ENCODE results near the gene ST8SIA1. TPM values are rescaled to one million over a fixed set of nuclear protein-coding genes. Genes with fewer than 3 reads are reported as not detected.
"Not testable (repeated sequence)": the region's sequence is repeated elsewhere in the genome, so short reads cannot be mapped to it uniquely, and the experiment has no call there.

ST8SIA1 gene
- total RNA-seq, 1 donor: 2.6 TPM

GRCh38 chr12:22160396-22161003, 174.0 kb downstream of the ST8SIA1 start:
- Histone ChIP-seq H3K9me3 (ENCODE audit: low read depth, low read length) (no peaks in the 10 kb centered on the region), H3K27me3 (ENCODE audit: insufficient read depth, low read length) (no peaks in the 10 kb centered on the region), H3K4me1 (ENCODE audit: insufficient read depth, low read length) (peaks cover 17% of the 10 kb centered on the region), H3K4me3 (ENCODE audit: low read length) (no peak overlapping the region)

- H3K27me3 ChIP-seq (ENCODE audit: insufficient read depth, low read length); H3K9me3 ChIP-seq (ENCODE audit: low read depth, low read length); H3K4me3 ChIP-seq (ENCODE audit: low read length); H3K4me1 ChIP-seq (ENCODE audit: insufficient read depth, low read length): not testable (repeated sequence)
These were observed 185.2 kb downstream of the ST8SIA1 start for GRCh38 chr12:22149286-22149685.

GRCh38 chr12:22146686-22147085, 187.8 kb downstream of the ST8SIA1 start:
- H3K4me1 ChIP-seq (ENCODE audit: insufficient read depth, low read length); H3K4me3 ChIP-seq (ENCODE audit: low read length); H3K9me3 ChIP-seq (ENCODE audit: low read depth, low read length); H3K27me3 ChIP-seq (ENCODE audit: insufficient read depth, low read length): not testable (repeated sequence)

Other genes starting within 250 kb of the ST8SIA1 start
- gene C2CD5, start 209.8 kb upstream of the ST8SIA1 start, total RNA-seq: 29.1 TPM

All from mononuclear cell (primary cell).